Adipocyte (in vitro differentiated cells): ENCODE data around the gene DPPA2.

Source experiments
- DNase-seq: peaks from one replicate; pipeline ENCODE4 v3.0.0-alpha.2; 2015; ENCODE audit warnings: low read depth
- H3K27me3 ChIP-seq: replicated peaks from 2 replicates; pipeline ENCODE4 v1.7.0; 2013; ENCODE audit warnings: mild to moderate bottlenecking, low read length, moderate library complexity; ENCODE audit not compliant: control insufficient read depth, insufficient read depth
- H3K36me3 ChIP-seq: 2 replicates; pipeline ENCODE4 v1.7.0; 2013; ENCODE audit warnings: low read length, mild to moderate bottlenecking, moderate library complexity; ENCODE audit not compliant: control insufficient read depth, insufficient read depth, severe bottlenecking
- H3K4me1 ChIP-seq: 2 replicates; pipeline ENCODE4 v1.7.0; 2013; ENCODE audit warnings: mild to moderate bottlenecking, low read length, moderate library complexity; ENCODE audit not compliant: control insufficient read depth, insufficient read depth
- H3K4me3 ChIP-seq: 2 replicates; pipeline ENCODE4 v1.7.0; 2013; ENCODE audit warnings: mild to moderate bottlenecking, low read length, moderate library complexity
- H3K9ac ChIP-seq: 2 replicates; pipeline ENCODE4 v1.7.0; 2013; ENCODE audit warnings: mild to moderate bottlenecking, low read length, moderate library complexity
- H3K9me3 ChIP-seq: 2 replicates; pipeline ENCODE4 v1.7.0; 2013; ENCODE audit warnings: mild to moderate bottlenecking, low read length, moderate library complexity; ENCODE audit not compliant: control insufficient read depth

DPPA2 gene

DNA sequence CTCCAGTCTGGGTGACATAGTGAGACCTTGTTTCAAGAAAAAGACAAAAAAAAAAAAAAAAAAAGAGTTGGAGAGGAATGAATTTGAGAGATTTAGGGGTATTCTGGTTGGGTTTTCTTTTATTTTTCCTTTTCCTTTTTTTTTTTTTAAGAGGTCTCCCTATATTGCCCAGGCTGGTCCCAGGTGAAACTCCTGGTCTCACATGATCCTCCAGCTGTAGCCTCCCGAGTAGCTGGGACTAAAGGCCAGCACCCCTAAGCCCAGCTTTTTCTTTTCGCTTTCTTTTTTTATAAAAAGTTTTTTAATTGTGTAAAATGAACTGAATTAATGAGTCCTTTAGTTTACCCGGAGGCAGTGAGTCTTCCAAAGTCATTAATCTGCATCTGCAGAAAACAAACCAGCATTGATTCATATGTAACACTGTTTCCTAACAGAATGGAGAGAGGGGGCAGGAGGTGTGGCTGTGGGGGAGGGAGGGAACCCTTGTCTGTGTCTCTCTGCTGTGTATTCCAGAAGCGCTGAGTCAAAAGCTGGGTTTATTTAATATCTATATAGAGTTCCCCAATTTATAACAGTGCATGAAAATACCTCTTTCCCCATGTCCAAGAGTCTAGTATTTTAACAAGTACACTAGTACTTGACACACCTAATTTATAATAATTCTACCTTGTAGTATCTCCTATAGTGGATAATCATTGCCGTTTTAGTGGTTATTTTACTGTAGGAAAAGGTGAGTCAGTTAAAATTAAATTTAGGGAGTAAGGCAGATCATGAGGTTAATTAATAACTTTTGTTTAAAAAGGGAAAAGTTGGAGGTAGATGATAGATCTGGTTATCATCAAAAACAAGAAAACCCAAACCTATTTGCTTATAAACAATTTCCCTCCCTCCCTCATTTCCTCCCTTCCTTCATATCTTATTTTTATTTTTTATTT, 23.7 kb upstream of the DPPA2 start:
- Histone ChIP-seq H3K9ac (no peak overlapping the region), H3K9me3 (no peaks in the 10 kb centered on the region), H3K4me1 (no peaks in the 10 kb centered on the region), H3K4me3 (no peak overlapping the region), H3K36me3 (no peaks in the 10 kb centered on the region), H3K27me3 (no peaks in the 10 kb centered on the region)
- no peak for DNase-seq

DNA sequence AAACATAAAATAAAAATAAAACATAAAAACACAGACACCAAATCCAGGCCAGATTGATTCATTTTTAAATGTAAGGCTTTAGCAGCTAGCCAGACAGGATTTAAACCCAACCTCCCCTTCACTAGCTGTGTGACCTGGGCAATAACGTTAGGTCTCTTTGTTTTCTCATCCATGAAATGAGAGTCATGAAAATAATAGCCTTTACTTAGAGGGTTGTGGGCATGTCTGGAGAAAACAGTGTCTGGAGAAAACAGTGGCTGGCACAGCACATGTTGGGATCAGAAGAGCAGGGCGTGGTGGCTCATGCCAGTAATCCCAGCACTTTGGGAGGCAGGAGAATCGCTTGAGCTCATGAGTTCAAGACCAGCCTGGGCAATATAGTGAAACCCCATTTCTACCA, 22.9 kb upstream of the DPPA2 start:
- H3K27me3 ChIP-seq, result no peaks in the 10 kb centered on the region
- DNase-seq, result no peak
- H3K36me3 ChIP-seq, result no peaks in the 10 kb centered on the region
- no peaks in the 10 kb centered on the region for H3K4me1 ChIP-seq
- H3K9ac ChIP-seq, result no peak overlapping the region
- no peak overlapping the region for H3K4me3 ChIP-seq
- no peaks in the 10 kb centered on the region for H3K9me3 ChIP-seq

DNA sequence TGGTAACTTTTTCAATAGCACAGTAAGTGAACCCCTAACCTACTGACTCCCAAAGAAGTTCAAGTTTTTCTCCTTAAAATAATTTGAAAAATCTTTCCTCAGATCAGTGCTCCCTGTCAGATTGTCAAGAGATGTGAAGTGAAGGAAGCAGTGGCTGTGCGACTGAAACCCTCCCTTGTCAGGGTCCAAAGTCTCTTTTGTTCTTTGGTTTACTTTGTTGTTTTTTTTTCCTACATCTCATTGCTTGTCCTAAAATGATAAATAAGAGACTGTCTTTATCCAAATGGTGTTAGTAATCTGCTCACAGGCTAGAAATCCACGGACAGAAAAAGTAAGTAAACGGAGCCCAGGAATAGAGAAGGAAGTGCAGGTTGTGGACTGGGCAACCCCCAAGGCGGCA, 22.0 kb upstream of the DPPA2 start:
- H3K9ac ChIP-seq, result no peak overlapping the region
- H3K36me3 ChIP-seq, result no peaks in the 10 kb centered on the region
- H3K27me3 ChIP-seq, result no peaks in the 10 kb centered on the region
- H3K9me3 ChIP-seq, result no peaks in the 10 kb centered on the region
- no peak overlapping the region for H3K4me3 ChIP-seq
- H3K4me1 ChIP-seq, result no peaks in the 10 kb centered on the region
- DNase-seq, result no peak

DNA sequence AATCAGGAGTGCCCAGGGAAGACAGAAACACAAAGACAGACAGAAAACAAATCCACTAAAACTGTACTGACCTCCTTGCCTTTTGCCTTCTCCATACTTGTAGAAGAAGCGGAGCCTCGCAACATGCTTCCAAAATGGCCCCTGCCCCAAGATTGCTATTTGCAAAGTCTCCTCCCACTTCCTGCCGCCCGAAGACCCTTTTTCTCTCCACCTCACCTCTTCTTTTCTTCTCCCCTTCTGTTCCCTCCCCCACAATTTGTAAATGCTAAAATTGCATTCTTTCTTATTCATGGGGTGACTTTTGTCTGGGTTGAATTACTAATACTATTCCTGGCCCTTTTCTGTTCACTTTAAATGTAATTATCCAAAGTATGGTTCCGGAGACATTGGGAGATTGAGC, 21.1 kb upstream of the DPPA2 start, which contains the start of gene DPPA4:
TSS of gene DPPA4 (minus strand) at position 154 of the 400 bp plus-strand sequence. CDS start at position 125, 29 bp downstream.
- Histone ChIP-seq H3K4me3 (peak within 1 kb of the TSS; percentile 78), H3K9ac (peak within 1 kb of the TSS; percentile 44), H3K4me1 (no peaks in the 10 kb centered on the region), H3K36me3 (no peaks in the 10 kb centered on the region), H3K27me3 (no peaks in the 10 kb centered on the region), H3K9me3 (no peaks in the 10 kb centered on the region)
- DNase-seq, result no peak

DNA sequence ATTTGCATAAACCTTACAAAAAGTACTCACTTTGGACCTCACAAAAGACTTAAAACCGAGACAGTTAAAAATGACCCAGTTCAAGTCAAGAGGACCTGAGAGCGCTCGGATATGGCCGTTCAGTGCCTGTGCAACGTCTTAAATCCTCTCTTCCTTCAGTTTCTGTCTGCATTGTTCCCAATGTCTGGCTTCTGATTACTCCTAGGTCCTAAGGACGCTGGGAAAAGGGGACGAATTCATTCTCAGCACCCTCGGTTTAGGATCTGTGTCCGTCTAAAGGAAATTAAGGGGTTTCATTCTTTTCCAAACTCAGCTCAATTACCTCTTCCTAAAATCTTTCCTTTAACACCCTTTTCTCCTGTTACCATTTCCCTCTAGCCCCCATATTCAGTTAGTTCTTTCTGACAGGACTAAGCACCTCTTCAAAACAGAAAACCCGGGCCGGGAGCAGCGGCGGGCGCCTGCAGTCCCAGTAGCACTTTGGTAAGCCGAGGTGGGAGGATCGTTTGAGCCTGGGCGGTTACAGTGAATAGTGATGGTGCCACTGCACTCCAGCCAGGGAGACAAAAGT, 20.1 kb upstream of the DPPA2 start:
- peak overlapping the region; percentile 78 for H3K4me3 ChIP-seq
- no peaks in the 10 kb centered on the region for H3K4me1 ChIP-seq
- H3K9ac ChIP-seq, result peak overlapping the region; percentile 44
- peak; percentile 27 for DNase-seq
- H3K9me3 ChIP-seq, result no peaks in the 10 kb centered on the region
- no peaks in the 10 kb centered on the region for H3K27me3 ChIP-seq
- no peaks in the 10 kb centered on the region for H3K36me3 ChIP-seq

DNA sequence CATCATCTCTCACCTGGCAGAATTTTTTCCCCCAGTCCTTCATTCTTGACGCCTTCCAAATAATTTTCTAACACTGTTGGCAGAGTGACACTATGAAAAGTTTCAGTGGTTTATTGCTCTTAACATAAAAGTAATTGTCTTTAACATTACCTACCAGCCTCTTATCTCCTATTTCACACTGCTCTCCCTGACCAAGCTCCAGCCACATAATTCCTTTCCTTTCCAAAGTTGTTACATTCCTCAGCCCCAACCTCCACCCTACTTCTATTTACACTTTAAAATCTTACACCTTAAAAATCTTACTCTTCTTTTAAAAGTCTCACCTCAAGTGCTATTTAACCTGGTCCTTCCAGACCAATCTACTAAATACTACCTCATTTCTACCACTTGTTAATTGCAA, 18.3 kb upstream of the DPPA2 start:
- no peaks in the 10 kb centered on the region for H3K4me1 ChIP-seq
- DNase-seq, result no peak
- H3K9me3 ChIP-seq, result no peaks in the 10 kb centered on the region
- no peaks in the 10 kb centered on the region for H3K27me3 ChIP-seq
- H3K9ac ChIP-seq, result no peak overlapping the region
- H3K4me3 ChIP-seq, result no peak overlapping the region
- no peaks in the 10 kb centered on the region for H3K36me3 ChIP-seq

DNA sequence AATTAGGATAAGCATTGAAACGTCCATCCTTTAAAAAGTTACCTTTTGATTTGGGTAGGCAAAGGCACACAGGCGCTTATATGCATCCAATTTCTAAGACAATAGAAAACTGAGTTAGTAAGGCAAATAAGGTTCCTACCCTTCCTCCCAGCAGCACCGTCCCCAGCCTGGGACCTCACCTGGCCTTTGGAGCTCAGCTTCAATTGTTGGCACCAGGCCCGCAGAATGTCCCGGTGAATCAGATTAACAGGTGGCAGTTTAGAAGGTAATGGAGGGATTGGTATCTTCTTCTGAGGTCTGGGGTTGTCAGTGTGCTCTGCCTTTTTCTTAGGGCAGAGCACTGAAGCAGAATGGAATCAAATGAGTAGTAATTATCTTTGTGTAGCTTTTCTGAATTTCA, 15.4 kb upstream of the DPPA2 start:
- no peak for DNase-seq
- H3K9me3 ChIP-seq, result no peaks in the 10 kb centered on the region
- H3K4me1 ChIP-seq, result no peaks in the 10 kb centered on the region
- H3K4me3 ChIP-seq, result no peak overlapping the region
- H3K9ac ChIP-seq, result no peak overlapping the region
- no peaks in the 10 kb centered on the region for H3K27me3 ChIP-seq
- no peaks in the 10 kb centered on the region for H3K36me3 ChIP-seq

DNA sequence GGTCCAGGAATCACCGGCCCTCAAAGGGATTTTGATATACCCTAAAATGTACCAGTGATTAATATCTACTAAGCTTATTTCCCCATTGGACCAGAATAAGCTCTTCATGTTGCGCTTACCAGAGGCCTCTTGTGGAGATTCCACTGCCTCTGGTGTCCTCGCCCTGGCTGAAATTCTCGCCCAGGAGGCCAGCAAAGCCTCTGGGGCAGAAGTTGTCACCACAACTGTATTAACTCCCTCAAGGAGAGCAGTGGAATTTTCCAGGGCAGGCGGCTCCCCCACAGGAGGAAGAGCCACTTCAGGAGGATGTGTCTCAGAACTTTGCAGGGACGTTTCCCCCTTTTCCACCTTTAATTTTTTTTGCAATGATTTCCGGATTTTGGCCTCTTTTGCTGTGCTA, 14.1 kb upstream of the DPPA2 start:
- no peaks in the 10 kb centered on the region for H3K4me1 ChIP-seq
- DNase-seq, result no peak
- H3K9ac ChIP-seq, result no peak overlapping the region
- H3K4me3 ChIP-seq, result no peak overlapping the region
- H3K27me3 ChIP-seq, result no peaks in the 10 kb centered on the region
- H3K36me3 ChIP-seq, result no peaks in the 10 kb centered on the region
- no peaks in the 10 kb centered on the region for H3K9me3 ChIP-seq

DNA sequence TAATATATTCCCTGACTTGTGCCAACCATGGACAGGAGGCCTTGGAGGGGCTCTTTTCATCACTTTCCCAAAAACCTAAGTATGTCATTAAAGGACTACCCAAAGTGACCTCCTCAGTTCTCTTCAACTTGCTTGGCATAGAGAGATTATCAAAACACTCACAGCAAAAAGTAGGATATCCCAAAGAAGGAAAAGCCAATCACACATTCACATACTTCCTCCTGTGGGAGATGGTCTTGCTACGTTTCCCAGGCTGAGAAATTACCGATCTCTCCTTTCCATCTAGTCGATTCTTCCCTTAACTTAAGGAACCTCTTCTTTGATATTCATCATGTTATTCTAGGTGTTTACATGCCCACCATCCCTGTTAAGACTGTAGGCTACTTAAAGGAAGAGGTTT, 11.9 kb upstream of the DPPA2 start:
- H3K9me3 ChIP-seq, result no peaks in the 10 kb centered on the region
- no peaks in the 10 kb centered on the region for H3K36me3 ChIP-seq
- H3K9ac ChIP-seq, result no peak overlapping the region
- H3K4me1 ChIP-seq, result no peaks in the 10 kb centered on the region
- H3K4me3 ChIP-seq, result no peak overlapping the region
- DNase-seq, result no peak
- H3K27me3 ChIP-seq, result no peaks in the 10 kb centered on the region

DNA sequence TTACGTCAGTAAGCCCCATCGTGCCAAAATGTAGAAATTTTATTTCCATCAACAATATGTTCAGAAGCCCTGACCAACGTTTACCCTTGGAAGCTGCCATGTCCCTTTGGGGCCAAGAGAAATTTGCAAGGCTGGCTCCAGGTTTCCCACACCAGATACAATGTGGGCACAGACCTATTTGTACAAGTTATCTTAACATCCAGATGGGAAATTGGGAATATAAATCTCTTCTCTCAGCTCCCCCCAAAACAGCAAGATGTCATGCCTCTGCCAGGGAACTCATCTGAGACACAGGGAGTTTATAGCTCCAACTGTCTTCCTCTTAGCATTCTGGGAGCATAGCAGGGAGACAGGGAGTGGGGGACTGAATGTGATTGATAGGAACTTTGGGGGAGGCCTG, 9.3 kb upstream of the DPPA2 start:
- H3K9me3 ChIP-seq, result no peaks in the 10 kb centered on the region
- H3K4me3 ChIP-seq, result no peak overlapping the region
- no peak overlapping the region for H3K9ac ChIP-seq
- no peaks in the 10 kb centered on the region for H3K4me1 ChIP-seq
- no peaks in the 10 kb centered on the region for H3K27me3 ChIP-seq
- DNase-seq, result no peak
- H3K36me3 ChIP-seq, result no peaks in the 10 kb centered on the region

DNA sequence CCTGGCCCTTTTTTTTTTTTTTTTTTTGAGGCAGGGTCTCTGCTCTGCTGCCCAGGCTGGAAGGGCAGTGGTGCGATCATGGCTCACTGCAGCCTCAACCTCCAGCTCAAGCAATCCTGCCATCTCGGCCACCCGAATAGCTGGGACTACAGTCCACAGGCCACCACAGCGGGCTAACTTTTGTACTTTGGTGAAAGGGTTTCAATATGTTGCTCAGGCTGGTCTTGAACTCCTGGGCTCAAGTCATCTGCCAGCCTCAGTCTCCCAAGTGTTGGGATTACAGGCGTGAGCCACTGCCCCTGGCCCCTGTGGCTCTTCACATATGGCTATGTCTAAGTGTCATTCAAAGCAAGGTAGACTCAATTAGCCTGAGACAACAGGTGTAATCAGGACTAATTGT, 8.8 kb upstream of the DPPA2 start:
- Histone ChIP-seq H3K9ac (no peak overlapping the region), H3K27me3 (no peaks in the 10 kb centered on the region), H3K9me3 (no peaks in the 10 kb centered on the region), H3K4me3 (no peak overlapping the region), H3K4me1 (no peaks in the 10 kb centered on the region), H3K36me3 (no peaks in the 10 kb centered on the region)
- DNase-seq, result no peak
